NCI-H2227 (cell line): Measurements from ENCODE around the gene TMTC4.
A peak's percentile ranks its signal among the peaks of the same experiment; 100 is the strongest.
"Not testable (repeated sequence)": the region's sequence is repeated elsewhere in the genome, so short reads cannot be mapped to it uniquely, and the experiment has no call there.

ENCODE experiments used
- DNase-seq: peaks from one replicate; lab custom pipeline; 2025; ENCODE audit not compliant: unreplicated experiment; lab: John Stamatoyannopoulos, UW

TMTC4 gene

DNA sequence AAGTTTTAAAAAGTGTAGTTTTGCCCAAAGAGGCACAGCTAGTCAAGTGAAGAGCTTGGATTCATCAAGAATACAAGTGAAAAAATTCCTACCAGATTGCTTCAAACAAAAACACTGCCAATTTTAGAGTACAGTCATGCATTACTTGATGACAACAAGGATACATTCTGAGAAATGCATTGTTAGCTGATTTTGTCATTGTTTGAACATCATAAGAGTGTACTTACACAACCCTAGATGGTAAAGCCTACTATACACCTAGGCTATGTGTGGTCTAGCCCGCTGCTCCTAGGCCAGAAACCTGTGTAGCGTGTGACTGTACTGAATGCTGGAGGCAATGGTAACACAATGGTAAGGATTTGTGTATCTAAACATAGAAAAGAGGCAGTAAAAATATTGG lies 41.1 kb downstream of the TMTC4 start:
- no peak for DNase-seq

DNA sequence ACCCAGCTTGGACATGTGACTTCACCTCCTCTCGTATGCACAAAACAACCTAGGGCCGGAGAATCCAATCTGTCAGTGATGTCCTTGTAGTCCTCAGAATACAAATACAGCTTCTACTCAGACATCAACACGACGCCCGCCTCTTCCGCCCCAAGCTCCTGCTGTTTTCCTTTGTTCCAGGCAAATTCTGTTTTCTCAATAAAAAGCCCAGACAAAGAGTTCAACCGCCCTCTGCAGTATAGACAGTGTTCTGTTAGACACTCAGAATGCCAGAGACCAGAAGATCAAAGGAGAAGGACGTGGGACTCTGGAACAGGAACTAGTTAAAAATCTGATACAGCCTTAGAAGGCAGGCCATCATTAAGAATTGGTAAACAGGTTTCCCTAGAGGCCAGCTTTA lies 44.0 kb downstream of the TMTC4 start:
- peak; percentile 84 for DNase-seq

DNA sequence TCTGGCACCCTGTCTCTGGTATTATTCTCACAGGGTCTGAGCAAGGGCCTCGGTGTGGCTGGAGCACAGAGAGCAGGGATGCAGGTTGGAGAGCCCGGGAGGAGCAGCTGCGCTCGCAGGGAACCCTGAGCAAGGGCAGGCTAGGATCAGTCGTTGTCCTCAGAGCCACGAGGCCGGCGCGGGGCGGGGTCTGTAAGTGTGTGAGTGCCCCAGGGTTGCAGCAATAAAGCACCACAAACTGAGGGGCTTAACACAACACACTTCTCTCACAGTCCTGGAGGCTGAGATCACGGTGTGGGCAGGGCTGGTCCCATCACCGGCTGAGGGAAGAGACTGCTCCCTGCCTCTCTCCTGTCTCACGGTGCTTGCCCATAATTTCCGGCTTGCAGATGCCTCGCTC lies 47.5 kb downstream of the TMTC4 start:
- DNase-seq, result peak; percentile 34

DNA sequence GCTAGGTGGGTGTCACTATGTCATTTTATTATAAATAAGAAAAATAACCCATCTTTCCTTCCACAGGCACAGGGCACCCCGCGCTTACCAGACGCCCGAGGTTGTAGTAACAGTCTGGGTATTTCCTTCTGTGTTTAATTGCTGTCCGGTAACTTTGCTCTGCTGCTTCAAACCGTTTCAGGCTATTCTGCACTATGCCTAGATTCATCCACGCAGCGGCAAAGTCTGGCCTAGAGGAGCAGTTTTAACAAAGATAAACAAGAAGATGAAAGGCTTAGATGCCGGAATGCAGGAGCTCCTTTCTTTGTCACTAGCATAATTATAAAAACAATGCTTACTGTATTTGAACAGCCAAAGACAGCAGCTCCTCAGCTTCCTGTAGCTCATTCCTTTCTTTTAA lies 49.1 kb downstream of the TMTC4 start:
- no peak for DNase-seq

DNA sequence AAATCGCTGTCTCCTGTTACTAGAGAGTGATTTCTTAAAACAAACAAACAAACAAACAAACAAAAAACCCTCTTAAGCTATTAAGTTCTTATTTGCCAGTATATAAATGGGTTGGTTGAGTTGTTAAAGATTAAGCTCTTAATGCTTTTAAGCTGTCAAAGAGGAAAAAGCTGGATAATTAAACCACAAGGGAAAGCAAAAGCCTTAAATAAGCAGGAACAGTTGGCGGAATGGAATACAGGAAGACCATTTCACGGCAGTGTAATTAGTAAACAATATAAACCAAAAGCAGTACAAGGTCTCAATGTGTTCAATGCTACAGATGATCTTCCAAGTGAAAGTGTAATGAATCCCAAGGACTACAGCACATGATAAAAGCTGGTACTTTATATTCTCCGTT lies 53.8 kb downstream of the TMTC4 start:
- DNase-seq, result no peak

DNA sequence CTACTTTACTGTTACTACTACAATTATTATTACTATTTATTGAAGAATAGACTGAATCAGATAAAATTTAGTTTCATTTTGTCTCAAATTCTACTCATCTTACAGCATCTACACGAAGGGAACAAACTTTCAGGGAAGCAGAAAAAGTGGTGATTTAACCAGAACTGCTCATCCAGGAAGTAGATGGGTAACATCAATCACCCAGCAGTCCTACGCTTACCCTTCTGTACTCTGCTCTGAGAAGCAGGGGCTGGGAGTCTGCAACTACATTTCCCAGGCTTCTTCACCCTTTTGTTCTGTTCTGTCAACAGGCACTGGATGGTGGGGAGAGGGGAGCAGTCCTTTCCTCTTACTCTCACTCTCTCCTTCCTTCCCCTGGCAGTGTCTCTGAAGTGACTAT lies 54.7 kb downstream of the TMTC4 start:
- DNase-seq, result no peak

DNA sequence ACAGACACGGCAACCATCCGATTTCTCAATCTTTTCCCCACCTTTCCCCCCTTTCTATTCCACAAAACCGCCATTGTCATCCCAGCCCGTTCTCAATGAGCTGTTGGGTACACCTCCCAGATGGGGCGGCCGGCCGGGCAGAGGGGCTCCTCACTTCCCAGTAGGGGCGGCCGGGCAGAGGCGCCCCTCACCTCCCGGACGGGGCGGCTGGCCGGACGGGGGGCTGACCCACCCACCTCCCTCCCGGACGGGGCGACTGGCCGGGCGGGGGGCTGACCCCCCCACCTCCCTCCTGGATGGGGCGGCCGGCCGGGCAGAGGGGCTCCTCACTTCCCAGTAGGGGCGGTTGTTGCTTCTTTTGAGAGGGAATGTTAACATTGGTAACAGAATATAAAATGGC lies 55.7 kb downstream of the TMTC4 start:
- DNase-seq, result not testable (repeated sequence)

DNA sequence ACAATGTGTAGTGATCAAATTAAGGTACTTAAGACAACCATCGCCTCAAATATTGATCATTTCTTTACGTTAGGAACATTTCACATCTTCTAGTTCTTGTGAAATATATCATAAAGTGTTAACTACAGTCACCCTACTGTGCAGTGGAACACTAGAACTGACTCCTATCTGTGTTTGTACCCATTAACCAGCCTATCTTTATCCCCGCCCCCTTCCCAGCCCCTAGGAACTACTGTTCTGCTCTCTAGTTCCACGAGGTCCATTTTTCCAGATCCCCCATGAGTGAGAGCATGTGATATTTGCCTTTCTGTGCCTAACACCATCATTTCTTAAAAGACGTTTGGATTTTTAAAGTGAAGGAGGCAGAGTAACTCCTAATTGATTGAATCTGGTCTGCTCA lies 61.6 kb downstream of the TMTC4 start:
- no peak for DNase-seq

DNA sequence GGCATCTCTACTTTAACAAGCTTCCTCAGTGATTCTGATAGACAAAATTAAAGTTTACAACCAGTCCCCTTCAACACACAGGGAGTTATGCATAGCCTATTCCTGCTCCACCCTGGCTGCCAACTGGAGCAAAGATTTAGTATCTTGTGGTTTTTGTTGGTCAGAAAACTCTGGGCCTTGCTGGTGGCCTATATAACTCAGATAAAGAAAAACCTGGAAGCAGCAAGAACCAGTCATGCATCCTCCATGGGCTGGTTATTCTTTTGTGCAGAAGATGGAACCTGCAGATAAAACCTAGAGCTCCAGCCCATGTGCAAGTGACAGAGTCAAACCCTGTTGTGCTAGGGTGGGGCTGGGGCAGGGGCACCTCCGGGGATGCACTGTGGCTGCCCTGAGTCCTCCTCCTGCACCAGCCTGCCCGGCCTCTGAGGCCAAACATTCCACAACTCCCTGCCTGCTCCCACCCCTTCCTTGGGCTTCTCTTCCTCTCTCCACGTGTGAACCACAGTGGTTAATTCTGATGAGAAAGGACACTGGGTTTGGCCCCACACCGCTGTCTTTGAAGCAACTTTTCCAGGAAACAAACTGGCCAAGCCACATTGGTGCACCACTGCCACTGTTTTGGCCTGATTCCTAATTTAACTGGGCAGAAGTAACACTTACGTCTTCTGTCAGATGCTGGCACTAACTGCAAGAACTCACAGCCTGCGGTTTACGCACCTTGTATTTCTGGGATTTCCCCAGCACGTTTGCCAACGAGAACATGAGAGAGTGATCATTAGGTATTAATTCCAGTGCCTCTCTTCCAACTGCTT lies 62.7 kb downstream of the TMTC4 start:
- DNase-seq, result no peak

DNA sequence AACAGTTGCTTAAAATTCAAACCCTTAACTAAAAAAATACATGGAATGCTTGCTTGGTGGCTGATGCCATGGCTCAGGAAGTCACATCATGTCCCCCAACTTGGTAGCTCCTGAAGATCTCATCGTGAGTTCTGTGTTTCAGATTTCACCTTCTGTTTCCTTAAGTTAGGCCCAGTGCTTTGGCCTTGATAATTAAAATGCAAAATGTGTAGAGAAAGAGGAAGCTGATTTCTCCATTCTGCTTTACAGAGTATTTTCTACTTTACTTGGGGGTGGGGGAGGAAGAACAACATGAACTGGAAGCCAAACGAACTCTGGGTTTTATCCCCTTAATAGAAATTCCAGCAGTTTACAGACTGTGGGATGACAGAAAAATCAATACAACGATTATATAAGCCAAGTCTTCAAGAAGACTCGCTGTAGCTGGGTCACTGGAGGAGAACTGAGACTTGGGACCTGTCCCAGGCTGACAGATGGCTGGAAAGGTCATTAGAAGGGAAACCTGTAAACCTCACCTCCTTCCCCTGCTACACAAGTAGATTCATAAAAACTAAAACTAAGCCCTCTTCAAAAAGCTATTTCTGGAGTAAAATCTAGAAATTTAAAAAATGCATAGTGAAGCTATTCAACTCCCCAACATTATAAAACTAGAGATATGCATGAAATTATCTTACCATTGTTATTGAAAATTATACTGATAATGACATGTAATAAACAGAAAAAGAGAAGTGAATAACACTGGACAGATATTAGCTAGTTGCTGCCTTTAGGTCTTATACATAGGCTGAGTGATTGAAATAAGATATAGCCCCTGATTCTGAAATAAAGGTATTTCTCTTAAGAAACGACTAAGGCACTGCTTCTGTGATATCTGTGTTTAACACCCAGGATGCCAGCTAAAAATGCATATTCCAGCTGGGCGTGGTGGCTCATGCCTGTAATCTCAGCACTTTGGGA lies 63.9 kb downstream of the TMTC4 start:
- DNase-seq, result no peak

DNA sequence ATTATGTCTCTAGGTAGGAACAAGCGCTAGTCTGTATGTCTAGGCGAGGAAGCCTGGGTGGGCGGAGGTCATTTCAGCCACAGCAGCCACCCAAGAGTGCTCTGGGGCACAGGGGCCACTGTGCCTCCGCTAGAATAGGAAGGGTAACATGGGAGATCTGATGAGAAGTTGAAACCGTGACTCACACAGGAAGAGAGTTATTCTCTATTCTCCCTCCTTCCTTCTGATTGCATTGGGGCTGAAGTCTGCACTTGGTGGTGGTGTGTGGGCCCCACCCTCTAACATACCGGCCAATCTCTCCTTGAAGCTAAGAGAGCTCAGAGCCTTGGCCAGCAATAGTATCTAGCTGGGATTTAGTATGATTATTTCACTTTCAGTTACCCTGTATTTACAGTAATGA lies 65.7 kb downstream of the TMTC4 start:
- DNase-seq, result no peak

DNA sequence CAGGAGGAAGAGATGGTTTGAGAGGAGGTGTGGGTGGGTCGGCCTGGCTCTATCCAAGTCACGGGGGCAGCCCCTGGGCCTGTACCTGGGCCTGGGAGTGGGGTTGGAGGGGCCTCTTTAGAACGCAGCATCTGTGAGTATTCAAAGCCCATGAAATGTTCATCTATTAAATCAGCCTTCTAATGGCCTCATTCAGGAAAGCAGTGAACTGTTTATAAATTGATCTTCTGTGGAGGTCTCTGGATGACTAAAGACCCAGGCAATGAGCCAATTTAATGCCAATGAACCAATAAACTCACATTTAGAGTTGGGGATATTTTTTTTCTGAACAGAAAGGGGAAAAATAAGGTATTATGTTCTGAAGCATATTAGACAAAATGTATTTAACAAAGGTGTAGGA lies 66.1 kb downstream of the TMTC4 start:
- DNase-seq, result no peak

DNA sequence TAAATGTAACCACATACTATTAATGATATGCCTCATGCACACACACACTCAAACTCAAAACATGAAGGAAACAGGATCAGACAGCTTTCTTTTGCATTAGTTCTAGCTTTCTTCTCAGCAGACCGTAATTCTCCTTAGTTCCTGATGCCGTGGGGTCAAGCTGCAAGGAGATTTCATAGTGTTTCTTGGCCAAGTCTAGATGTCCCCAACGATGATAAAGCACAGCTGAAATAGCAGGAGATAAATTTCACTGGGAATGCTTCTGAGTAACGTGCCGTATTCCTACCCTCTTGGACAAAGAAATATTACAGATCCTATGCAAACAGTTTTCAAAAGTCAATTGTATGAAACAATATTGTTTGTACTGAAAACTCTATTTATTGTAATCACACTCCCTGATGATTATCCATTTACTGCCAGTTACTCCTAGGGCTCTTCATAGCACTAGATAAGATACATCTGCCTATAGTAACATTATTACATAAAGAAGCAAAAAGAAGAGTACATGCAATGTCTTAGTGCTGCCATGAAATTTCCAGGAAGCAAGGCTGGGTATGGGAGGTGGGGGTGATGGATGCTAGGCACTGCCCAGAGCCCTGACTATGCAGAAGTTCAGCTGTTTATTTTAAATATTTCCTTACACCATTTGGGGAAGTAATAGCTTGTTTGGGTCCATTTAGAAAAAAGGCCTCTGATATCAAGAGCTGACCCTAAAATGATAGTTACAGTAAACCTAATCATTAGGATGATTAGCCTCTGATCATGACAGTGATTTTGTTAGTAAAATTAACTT lies 69.5 kb downstream of the TMTC4 start:
- DNase-seq, result no peak

DNA sequence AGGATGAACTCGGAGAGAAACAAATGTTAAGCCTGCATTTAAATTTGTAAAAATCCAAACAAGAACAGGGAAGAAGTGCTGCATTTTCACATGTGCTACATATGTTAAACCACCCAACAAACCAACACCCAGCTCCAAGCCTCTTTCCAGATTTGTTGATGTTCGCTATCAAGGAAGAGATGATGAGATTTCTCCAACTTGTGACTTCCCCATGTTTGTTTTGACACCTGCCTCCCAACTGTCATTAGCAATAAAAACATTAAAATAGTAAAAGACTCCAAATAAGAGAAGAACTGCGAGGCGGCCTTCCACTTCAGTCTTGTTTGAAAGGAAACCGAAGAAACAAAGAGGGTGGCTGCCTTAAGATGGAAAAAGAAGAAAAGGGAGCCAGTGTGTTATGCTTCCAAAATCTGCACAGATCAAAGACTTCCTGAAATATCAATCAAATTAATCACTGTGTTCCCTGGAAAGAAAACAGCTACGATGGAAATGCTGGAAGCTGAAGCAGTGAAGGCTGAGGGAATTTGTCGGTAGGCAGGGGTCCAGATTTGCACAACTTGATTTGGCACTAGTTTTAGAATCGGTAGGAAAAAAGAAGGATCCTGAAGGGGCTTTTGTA lies 72.0 kb downstream of the TMTC4 start:
- DNase-seq, result no peak

DNA sequence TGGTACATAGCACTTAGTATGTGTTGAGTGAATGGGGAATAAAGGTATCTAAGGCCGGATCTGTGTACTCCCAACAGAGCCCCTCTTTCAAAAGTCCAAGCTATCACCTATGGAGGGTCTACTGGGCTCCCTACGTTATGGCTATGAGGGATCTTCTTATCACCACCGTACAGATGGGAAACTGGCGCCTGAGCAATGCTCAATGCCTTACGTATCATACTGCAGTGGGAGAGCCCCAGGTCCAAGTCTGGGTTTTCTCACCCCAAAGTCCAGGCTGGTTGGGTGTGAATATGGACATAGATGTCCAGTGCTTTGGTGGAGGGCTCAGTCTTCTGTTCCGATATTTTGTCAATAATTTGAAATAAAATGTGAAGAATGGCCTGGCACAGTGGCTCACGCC lies 72.9 kb downstream of the TMTC4 start:
- no peak for DNase-seq

DNA sequence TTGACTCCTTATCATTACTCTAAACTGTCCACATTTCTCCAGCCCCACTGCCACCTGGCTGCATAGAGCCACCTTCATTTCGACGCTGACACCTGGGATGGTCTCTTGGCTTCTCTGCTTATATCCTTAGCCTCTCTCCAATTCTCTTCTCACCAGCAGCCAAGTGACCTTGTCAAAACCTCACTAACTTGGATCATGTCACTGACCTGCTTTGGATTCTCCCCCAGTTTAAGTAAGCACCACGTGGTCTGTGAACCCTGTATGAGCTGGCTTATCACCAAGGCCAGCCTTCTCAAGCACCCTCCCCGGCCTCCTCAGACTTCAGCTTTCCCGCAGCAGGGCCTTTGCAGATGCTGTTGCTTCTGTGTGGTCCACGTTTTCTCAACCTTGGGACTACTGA lies 73.7 kb downstream of the TMTC4 start:
- DNase-seq, result no peak

DNA sequence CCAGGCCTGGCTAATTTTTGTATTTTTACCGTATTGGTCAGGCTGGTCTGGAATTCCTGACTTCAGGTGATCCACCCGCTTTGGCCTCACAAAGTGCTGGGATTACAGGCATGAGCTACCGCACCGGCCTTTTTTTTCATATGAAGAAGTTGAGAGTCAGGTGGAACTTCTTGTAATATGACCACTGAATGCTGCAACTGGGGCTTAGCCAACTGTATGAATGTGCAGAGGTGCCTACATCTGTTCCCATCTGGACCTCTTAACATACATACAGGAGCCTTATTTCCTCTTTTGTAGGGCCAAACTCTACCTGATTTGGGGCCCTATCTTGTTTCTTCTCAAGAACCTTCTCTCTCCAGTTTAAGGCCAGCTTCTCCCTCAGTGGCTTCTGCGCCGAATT lies 74.1 kb downstream of the TMTC4 start:
- no peak for DNase-seq

DNA sequence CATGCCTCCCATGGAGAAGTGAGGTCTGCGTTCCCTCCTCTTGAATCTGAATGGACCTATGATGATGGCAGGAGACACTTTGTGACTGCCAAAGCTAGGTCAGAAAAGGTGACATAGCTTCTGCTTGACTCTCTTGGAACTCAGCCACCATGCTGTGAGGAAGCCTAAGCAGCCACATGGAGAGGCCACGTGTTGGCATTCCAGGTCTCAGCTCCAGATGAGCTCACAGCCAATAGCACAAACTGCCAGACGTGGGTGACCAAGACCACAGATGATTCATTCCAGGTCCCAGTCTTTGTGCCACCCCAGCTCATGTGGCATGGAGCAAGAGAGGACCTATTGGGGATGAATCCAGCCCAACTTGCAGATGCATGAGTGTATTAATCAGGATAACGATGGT lies 77.3 kb downstream of the TMTC4 start:
- DNase-seq, result no peak

DNA sequence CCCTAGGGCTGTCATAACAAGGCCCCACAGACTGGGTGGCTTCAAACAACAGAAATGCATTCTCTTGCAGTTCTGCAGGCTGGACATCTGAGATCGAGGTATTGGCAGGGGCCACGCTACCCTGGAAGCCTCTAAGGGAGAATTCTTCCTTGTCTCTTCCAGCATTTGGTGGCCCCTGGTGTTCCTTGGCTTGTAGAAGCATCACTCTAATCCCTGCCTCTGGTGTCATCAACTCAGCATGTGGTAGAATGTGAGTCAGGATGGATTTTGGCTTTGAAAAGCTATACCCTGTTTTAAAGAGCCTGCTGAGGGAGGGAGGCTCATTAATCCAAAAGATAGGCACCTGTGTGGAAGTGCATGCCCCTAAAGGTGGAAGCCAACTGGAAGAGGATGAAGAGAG lies 78.1 kb downstream of the TMTC4 start:
- DNase-seq, result no peak

DNA sequence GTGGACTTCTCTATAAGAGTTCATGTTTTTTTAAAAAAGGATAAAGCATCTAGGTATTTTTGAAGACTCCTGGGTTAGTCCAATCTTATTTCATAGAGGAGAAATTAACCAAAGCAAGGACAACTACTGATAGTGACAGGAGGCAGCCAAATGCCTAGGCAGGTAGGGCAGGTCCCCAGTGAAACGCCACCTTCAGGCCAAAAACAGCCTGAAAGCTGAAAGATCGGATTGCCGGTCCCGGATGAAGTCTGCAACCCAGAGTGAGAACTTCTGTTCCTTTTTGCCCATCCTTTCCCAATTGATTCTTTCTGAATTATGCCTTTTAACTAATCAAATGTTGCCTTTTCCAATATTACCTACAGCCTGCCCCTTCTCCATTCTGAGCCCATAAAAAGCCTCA lies 79.9 kb downstream of the TMTC4 start:
- DNase-seq, result no peak

DNA sequence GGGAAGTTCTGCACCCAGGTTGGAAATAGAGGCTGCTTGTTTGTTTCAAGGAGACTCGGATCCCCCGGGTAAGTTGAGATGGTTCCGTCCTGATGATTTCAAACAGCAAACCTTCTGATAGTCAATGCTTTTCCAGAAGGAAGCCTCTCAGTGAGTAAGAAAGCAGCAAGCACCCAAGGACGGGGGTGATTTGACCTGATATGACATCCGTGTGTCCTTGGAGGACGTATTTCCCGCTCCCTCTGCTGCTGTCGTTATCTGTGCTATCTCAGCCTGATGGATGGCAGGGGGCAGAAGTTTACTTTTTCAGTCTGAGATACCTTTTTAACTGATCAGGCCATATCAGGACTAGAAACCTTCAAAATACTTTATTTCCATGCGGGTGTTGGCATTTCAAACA lies 80.3 kb downstream of the TMTC4 start:
- no peak for DNase-seq
